Smooth muscle cell of the umbilical artery (primary cell): ENCODE measurements around the gene GSG1. TPM values are rescaled to one million over a fixed set of nuclear protein-coding genes. Genes with fewer than 3 reads are reported as not detected.

Experiments used
- total RNA-seq: library from RNA; depleted of rRNA; stranded (reverse); fragments of >200 nt; gene quantifications from 2 replicates; pipeline ENCODE4 v1.2.3, GENCODE V29; 2014

Gene GSG1
- not detected in 2 replicates for total RNA-seq

DNA sequence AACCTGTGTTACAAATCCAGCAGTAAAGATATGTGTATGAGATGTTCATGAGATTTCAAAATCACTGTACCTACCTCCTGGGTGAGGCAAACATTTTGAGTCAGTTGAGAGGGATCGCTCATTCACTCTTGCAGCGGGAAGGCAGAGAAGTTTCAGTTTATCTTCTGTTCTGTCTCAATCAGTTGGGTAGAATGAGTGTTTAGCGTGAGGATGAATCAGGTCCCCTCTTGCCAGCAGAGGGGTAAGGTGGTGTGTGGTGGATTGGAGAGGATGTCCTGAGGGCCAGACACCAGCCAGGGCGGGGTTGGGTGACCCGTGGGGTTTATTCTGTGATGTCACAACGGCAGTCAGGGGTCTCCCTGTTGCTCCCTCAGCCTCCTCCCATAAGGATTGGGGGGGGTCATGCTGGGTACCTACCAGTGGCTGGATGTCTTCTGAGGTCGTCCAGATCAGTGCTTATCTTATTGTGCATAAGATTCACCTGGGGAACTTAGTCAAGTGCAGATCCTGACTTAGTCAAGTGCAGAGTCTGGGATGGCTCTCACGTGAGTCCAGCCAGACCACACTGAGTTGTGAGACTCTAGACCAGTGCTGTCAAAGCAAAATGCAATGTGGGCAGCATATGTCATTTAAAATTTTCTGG is at the start of gene GSG1:
Gene GSG1 (minus strand): TSS at position 277 of the 643 bp plus-strand sequence. CDS start 155 bp downstream, at position 122.

DNA sequence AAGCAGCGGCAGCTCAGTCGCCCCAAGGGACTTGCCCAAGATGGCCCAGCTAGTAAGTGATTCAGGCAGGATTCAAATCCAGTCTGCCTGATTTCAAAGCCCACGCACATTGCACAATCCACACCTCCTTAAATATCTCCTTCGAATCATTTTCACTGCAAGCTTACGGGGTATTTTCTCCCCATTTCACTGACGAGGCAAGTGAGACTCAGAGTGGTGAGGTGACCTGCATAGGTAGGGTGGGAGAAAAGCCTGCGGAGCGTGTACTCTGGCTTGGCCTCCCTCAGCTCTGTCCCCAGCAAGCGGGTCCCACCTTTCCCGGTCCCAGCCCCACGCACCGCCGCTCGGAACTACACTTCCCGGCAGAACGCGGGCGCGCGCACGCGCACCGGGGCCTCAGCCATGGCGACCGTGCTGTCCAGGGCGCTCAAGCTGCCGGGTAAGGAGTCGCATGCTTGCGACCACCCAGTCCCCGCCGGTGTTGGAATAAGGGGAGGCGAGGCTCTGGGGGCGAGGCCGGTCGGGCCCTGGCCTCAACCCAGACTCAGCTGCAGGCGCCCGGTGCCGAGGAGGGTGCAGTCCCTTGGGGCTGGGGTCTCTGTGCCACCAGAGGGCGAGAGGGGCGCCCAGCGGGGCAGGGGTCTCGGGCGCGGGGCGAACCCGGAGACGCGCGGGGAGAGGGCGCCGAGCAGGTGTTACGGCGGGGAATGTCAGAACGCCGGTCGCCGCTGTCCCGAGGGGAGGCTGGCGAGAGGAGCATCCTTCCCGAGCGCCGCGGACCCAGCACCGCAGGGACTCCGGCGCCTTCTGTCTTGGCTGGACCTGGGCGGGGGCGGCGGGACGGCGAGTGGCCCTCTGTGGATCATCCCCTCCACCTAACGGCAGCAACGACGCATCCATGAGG is 59.2 kb downstream of the GSG1 start, which contains the start of gene FAM234B:
Gene FAM234B (plus strand): TSS at position 380 of the 904 bp plus-strand sequence. CDS start 23 bp downstream, at position 403.

Other genes starting within 250 kb of the GSG1 start
- gene GPRC5A, start 212.1 kb downstream of the GSG1 start, total RNA-seq = 6.2 and 13.3 TPM in 2 replicates
- gene GPRC5D, start 151.5 kb downstream of the GSG1 start, total RNA-seq = not detected in 2 replicates
- gene HEBP1, start 103.4 kb downstream of the GSG1 start, total RNA-seq = 15.6 and 16.6 TPM in 2 replicates
- gene FAM234B, start 59.3 kb downstream of the GSG1 start, total RNA-seq = 10.1 and 10.9 TPM in 2 replicates
- gene EMP1, start 93.1 kb upstream of the GSG1 start, total RNA-seq = 3.9 and 39.9 TPM in 2 replicates